Pancreas (tissue), 10 donors: Measurements from ENCODE around the gene SASH1. TPM values are rescaled to one million over a fixed set of nuclear protein-coding genes. Genes with fewer than 3 reads are reported as not detected.

Experiments used
- ATAC-seq, 4 donors: fragments of 200-7000 bp; cut with Tn5 transposase; one replicate each; pipeline versions ENCODE4 v1.8.0 to v1.9.1; 2020; ENCODE audit warnings: mild to moderate bottlenecking in 4 of 4, moderate library complexity in 4 of 4
- DNase-seq, 6 donors: peaks; one replicate each; pipeline ENCODE4 v3.0.0-alpha.2; 2020
- FAIRE-seq: peaks from 2 replicates; lab custom pipeline; 2012; peaks lifted over from hg19 to GRCh38; lab: Jason Lieb, UNC
- H3K27ac ChIP-seq, 4 donors: fragments of 200-600 bp; sonication (generic); 1 replicate in 3 of 4; 2 replicates in 1 of 4; pipeline versions ENCODE4 v1.5.0 to v1.8.0; 2020
- H3K27me3 ChIP-seq, 4 donors: fragments of 200-600 bp; one replicate each; pipeline ENCODE4 v1.8.0; 2021
- H3K36me3 ChIP-seq, 3 donors: fragments of 200-600 bp; sonication (generic) in 1 of 3; one replicate each; pipeline versions ENCODE4 v1.5.0 to v1.8.0; 2020 to 2021
- H3K4me1 ChIP-seq, 3 donors: fragments of 200-600 bp; one replicate each; pipeline ENCODE4 v1.8.0; 2021
- H3K4me3 ChIP-seq, 4 donors: fragments of 200-600 bp; sonication (generic) in 2 of 4; one replicate each; pipeline versions ENCODE4 v1.5.0 to v1.8.0; 2020 to 2021
- H3K9me3 ChIP-seq, 4 donors: fragments of 200-600 bp; one replicate each; pipeline ENCODE4 v1.8.0; 2021
- CTCF ChIP-seq, 4 donors: fragments of 200-600 bp; sonication (generic) in 3 of 4; IDR thresholded peaks; one replicate each; pipeline versions ENCODE4 v1.5.0 to v1.8.0; 2021; ENCODE audit warnings: antibody characterized with exemption in 4 of 4
- WGBS, 2 donors: extraction: QIAGEN DNeasy Blood & Tissue Kit; methylation state at CpG; one replicate each; pipeline ENCODE4 v1.1.7; 2013; 5-methylcytosine and 5-hydroxymethylcytosine counted together
- intact Hi-C, 3 donors: fragments of 100-400 bp; cut with DNase I; formaldehyde crosslinking; loops; one replicate each; pipeline versions ENCODE4 v1.11.1 to v1.14.2; 2022
- polyA plus RNA-seq, 2 donors: library from polyadenylated mRNA; stranded (reverse); fragments of 200-250 nt; gene quantifications; one replicate each; pipeline ENCODE4 v1.2.3, GENCODE V29; 2013
- total RNA-seq, 6 donors: library from RNA; stranded (reverse); fragmentation: NEBNext Ultra II Directional in 4 of 6; extraction: Animal tissue kit (Norgen Biotek cat#: 25700) in 4 of 6; gene quantifications; one replicate each; pipeline versions ENCODE4 v1.2.1 to v1.2.4, GENCODE V29; 2021 to 2023
- donor health status: healthy with polysubstance abuse.
- donor health status: DM: no; HTN: no; CAD: no; lungs with moderate emphysema.
- donor health status: DM: no; HTN: no; CAD: no.
- donor health status: control.
- donor health status: control.
- donor health status: Bipolar disorder and iron deficiency.
- donor health status: DM: yes; HTN: yes; CAD: no.
- donor health status: DM: no; HTN: no; CAD: no.
- donor health status: DM: no; HTN: no; CAD: no.
- donor health status: DM: yes; HTN: yes; CAD: no.

The SASH1 gene
- total and polyA plus RNA-seq, 8 donors, result 5.1 to 15.3 (median 8.9) TPM

- Histone ChIP-seq H3K9me3 (no peaks in the 10 kb centered on the region), H3K36me3 (peaks cover 0 to 30% (median 15%) of the 10 kb centered on the region in 3 donors), H3K27me3 (no peaks in the 10 kb centered on the region), H3K4me1 (no peaks in the 10 kb centered on the region), H3K4me3 (no peak overlapping the region), H3K27ac (no peak overlapping the region)
- no peak for DNase-seq
- no peak for ATAC-seq
- FAIRE-seq, result no peak
- intact Hi-C loops, result no loop called here
- TF ChIP-seq CTCF (IDR thresholded peaks at IDR 0.05), result no peak
- WGBS, 2 donors, result 90 to 93% methylated on average over 24 of the region's 24 CpGs
Measured at GRCh38 chr6:148533309-148534107, 190.9 kb downstream of the SASH1 start.

DNA sequence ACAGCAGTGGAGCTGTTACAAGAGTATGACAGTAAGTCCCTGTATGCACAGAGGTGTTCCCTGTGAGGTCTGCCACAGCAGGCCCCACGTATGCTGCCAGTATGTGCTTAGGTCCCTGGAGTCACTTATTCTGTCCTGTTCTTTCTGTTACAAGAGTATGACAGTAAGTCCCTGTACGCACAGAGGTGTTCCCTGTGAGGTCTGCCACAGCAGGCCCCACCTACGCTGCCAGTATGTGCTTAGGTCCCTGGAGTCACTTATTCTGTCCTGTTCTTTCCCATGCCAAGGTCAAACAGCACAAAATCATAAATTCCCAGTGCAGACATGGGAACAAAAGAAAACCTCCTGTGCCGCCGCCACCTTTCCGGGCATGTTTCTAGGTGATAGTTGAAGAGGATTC, 192.2 kb downstream of the SASH1 start:
- intact Hi-C loops, result no loop called here
- ATAC-seq (no peak), FAIRE-seq (no peak), DNase-seq (no peak)
- Histone ChIP-seq H3K27me3 (no peaks in the 10 kb centered on the region), H3K4me3 (no peak overlapping the region), H3K27ac (no peak overlapping the region), H3K36me3 (peaks cover 0 to 30% (median 15%) of the 10 kb centered on the region in 3 donors), H3K9me3 (no peaks in the 10 kb centered on the region), H3K4me1 (no peaks in the 10 kb centered on the region)
- TF ChIP-seq CTCF (IDR thresholded peaks at IDR 0.05), result no peak
- 92 to 93% methylated on average over 6 of the region's 6 CpGs for WGBS, 2 donors

GRCh38 chr6:148535381-148535780, 192.7 kb downstream of the SASH1 start:
- DNase-seq, result no peak
- no peak for FAIRE-seq
- Histone ChIP-seq H3K36me3 (peaks cover 0 to 30% (median 15%) of the 10 kb centered on the region in 3 donors), H3K4me3 (no peak overlapping the region), H3K27me3 (no peaks in the 10 kb centered on the region), H3K9me3 (no peaks in the 10 kb centered on the region), H3K4me1 (no peaks in the 10 kb centered on the region), H3K27ac (no peak overlapping the region)
- TF ChIP-seq CTCF (IDR thresholded peaks at IDR 0.05), result no peak
- WGBS, 2 donors, result 92 to 95% methylated on average over 7 of the region's 7 CpGs
- ATAC-seq, result no peak
- intact Hi-C loops, result no loop called here

- FAIRE-seq (no peak), ATAC-seq (no peak), DNase-seq (no peak)
- no peak overlapping the region for H3K4me3 ChIP-seq
- 95 to 98% methylated on average over 3 of the region's 3 CpGs for WGBS, 2 donors
- no peaks in the 10 kb centered on the region for H3K27me3 ChIP-seq
- TF ChIP-seq CTCF (IDR thresholded peaks at IDR 0.05), result no peak
- H3K9me3 ChIP-seq, result no peaks in the 10 kb centered on the region
- intact Hi-C loops, result no loop called here
- peaks cover 0 to 36% (median 15%) of the 10 kb centered on the region in 3 donors for H3K36me3 ChIP-seq
- no peak overlapping the region for H3K27ac ChIP-seq
- H3K4me1 ChIP-seq, result no peaks in the 10 kb centered on the region
Measured at GRCh38 chr6:148535976-148536375, 193.3 kb downstream of the SASH1 start.
